CD4-positive, alpha-beta T cell treated with Interleukin-6 for 4 hours (primary cell): ENCODE data around the gene UST.

Source experiments
- DNase-seq: peaks from one replicate; pipeline ENCODE4 v3.0.0-alpha.2; 2020; ENCODE audit warnings: mixed read lengths

UST gene

DNA sequence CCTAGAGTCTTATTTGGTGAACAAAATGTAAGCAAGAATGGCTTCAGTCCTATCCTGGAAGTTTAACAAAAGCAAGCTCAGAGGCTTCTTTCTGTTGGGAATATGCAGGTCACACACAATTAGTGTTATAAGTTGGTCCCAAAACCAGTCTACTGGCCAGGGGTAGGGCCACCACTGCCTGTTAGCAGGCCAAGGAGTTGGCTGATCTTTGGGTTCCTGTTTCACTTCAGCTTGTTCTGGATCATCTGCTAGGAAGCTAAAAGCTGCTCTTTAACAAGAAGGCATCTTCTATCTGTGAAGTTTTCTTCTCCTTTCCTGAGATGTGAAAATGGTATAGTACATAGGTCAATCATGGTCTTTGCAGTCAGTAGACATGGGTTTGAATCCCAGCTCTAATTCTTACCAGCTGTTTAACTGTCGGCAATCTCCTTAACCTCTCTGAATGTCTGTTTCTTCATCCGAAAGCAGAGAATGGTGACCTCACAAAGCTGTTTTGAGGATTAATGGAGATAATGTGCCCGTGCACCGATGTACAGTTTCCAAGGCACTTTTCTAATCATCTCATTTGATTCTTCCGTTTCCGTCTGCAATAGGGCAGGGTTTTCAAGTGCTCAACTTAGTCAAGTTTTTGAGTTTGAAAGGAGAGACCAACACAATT is 299.5 kb downstream of the UST start:
- DNase-seq, result no peak

DNA sequence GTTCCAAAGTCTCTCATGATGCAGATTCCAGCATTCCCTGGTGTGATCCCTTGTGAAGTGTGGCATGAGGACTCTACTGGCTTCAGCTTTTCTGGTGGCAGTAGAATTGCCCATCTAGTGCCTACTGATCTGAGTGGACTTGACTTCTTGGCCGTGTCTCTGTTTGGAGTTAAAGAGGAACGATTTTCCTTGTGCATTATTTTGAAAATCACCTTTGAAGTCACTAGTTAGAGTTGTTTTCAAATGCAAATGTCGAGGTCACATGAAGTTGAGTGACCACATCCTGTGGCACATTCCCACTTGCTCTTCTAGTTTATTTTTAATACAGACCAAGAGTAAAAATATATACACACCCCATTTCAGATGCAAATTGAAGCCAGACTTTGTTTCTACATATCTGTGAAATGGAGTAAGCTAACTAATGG is 300.0 kb downstream of the UST start:
- DNase-seq, result no peak

GRCh38 chr6:149049230-149049629 is 302.4 kb downstream of the UST start:
- no peak for DNase-seq

DNA sequence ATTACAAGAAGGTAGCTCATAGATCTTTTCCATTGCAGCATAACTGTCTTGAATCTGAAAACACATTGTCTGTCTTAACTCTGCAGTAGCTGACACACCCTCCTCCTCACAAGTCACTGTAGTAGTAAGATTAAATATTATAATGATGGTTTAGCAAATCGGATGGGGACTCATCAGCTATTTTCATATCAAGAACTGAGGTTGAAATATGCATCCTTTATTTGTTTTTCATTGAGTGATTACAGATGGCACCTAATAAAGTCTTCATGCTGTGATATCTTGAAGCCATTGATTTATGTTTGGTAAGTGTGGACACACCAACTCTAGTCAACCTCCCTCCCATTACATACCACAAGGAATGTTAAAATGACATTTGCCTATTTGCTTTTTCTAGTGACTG is 303.3 kb downstream of the UST start:
- DNase-seq, result no peak

DNA sequence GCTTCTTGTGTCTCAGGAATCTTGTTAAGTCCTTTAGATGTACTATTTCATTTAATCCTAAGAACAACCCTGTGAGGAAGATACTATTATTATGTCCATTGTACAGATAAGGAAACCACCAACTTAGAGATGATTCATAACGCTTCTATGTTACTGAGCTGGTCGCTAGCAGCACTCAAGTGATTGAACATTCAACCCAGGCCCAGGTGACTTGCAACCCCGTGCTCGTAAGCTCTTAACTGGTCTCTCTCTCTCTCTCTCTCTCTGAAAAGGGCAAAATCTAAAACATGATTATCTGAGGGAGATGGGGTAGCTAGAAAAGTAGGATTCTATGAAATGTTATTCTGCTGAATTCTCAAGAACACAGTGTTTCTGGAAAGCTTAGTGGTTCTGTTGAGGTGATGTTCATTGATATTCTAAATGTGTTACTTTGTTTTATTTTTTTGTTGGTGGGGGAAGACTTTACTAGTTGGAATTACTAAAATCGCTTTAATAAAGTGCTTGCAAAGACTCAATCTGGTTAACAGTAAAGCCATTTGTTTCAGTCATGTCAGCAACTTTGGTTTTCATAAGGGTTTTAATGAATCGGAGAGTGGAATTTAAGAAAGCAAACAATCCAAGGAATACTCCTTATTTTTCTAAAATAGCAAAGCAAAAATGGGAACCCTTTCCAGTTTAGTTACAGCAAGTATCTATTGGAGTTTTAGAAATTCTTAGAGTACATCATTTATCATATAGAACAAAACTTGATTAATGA is 305.7 kb downstream of the UST start:
- no peak for DNase-seq

- no peak for DNase-seq
These were observed 307.2 kb downstream of the UST start for GRCh38 chr6:149053848-149054558.

DNA sequence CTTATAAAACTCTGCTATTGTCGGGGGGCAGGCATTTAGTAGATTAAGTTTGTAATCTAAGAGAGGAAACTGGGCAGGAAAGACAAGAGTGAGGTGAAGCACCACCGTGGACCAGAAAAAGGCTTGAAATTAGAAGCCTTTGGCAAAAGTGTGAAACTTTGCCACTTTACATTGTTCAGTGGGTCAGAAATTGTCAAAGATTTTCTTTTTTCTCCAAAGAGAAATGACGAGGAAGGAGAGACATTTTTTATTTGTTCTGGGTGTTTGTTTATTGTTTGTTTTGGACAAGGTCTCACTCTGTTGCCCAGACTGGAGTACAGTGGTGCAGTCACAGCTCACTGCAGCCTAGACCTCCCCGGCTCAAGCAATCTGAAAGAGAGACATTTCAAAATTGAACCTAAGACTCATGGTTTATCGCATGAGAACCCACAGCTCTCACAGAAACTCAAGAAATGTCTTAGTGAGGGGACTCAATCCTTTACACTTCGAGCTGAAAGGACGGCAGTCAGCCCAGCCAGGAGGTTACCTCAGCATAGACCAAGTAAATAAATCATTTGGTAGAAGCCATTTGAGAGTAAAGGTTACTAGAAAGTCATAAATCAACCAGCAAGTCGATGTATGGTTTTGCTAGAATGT is 307.8 kb downstream of the UST start:
- no peak for DNase-seq

DNA sequence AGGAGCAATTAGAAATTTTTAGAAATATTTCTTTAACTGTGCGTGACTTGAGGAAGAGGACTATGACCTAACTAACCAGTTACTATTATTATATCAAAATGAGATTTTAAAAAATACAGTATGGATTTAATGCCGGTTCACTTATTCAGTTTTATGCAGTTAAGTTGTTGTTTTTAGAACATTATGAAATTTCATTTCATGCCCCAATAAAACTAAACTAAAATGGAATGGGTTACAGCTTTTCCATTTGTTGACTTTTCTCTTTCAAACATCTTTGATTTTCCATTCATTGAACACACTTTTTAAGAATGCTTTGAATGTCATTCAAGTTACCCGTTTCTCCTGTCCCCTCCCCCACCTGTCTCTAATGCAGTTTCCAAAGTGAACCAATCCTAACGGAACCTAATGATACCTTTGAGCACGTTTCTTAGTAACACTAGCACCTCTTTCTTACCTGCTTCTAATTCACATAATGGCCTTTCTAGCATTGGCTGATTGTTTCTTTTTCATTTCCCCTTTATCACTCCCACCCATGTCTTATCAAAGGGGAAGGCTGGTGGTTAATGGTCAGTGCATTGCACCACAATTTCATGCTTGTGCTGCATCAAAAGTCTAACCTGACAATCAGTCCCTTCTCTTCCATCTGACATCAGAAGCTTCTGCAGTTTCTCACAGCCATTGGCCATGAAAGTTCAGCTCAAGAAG is 308.5 kb downstream of the UST start:
- no peak for DNase-seq

DNA sequence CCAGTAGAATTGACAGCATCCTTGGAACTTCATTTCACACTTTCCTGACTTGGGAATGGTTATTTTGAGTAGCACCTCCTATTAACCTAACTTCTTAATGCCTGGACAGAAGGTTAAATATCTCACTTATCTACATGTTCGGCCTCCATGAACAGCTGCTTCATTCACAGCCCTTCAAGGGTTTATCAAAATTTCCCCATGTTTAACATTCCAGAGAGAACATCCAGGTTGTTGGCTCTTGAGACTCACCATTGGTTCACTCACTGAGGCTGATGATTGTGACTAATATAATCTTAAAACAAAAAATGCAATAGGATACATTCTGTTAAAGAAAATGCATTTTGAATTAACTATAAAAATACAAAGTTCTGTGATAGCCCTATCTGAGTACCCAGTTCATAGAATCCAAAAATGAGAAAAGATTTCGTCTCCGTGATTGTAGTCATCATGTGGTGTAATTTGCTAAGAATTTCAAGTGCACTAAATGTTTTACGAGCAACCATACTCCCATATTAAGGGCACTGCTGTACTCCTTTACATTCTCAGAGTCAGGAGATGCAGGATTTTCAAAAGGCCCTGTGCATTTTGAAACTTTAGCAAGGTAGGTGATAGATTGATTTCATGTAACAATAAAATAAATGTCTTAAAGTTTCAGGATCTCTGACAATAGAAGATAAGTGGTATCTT is 310.1 kb downstream of the UST start:
- DNase-seq, result no peak

DNA sequence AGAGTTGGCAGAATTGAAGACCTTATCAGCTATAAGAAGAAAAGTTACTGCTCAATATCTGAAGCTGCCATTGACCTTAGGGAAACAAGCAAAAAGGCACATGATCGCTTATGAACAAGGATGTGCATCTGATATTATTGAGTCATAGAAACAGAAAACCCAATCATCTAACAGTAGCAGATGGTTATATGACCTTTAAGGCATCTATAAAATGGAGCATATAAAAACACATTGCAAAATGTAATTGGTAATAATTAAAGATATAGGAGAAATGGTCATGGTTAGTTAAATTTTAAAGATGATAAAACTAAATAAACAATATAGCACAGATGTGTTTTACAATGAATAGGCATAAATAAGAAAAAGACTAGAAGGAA is 310.6 kb downstream of the UST start:
- DNase-seq, result no peak

DNA sequence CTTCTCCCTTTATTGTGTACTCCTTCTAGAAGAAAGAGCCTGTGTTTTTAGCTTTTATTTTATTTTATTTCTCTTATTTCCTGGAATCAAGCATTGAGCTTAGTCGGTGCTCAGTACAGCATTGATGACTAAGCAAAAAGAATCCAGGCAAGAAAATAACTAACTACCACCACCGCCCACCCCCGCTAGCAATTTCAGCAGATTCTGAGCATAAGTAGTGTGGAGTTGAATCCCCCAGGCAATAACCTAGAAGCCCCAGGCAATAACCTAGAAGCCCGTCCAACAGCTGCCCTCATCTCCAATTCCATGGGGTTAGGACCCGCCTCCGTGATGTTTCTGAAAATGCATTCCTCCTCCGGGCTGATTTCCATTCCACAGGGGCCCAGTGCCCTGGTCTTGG is 312.7 kb downstream of the UST start:
- DNase-seq, result no peak

- peak; percentile 69 for DNase-seq
These were observed 313.6 kb downstream of the UST start for GRCh38 chr6:149060300-149060984.

DNA sequence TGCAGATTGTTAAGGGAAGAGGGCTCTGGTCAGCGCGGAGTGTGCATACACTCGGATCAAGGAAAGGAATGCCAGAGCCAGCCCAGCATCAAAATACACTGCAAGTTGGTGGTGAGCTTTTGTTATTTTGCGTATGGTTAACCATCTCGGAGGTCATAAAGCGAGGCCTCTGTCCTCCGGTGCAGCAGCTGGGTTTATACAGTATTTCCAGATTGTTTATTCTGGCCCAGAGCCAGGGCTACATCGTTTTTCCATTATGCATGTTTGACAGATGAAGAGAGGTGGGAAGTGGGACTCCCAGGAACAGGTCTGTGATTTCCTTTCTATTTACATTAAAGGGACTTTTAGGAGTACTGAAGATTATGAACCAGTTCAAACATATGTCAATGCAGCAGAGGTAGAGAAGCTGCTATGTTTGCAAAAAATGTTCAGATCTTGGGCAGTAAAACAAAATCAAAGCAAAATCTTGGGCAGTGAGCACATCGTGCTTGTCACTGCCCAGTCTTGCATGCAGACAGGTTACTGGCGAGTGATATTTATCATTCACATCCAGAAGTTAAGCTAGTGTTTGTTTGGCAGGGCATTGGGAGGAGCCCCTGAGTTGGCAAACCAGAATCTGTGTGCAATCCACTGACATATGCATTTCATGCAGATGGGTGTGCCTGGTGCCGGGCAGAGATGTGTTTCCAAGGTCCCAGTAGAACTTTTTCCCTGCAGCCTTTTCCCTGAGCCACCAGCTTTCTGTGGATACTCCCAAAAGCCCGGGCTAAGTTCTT is 314.3 kb downstream of the UST start:
- DNase-seq, result no peak

DNA sequence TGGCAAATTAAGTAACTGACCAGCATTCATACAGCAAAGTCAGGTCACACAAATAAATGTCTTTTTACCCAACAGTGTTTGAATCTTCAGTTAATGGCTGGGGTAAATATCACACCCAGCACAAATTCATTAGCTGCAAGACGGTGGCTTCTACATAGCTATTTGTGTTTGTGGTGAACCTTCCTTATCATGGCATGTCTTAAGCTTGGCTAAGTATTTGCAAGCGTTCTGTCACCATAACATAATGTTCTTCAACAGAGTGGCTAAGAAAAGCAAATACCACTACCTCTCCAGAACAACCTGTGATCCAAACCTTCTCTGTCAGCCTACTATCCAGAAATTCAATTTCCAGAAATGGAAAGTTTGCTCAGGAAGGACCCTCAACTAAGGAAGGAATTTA is 315.1 kb downstream of the UST start:
- DNase-seq, result no peak

DNA sequence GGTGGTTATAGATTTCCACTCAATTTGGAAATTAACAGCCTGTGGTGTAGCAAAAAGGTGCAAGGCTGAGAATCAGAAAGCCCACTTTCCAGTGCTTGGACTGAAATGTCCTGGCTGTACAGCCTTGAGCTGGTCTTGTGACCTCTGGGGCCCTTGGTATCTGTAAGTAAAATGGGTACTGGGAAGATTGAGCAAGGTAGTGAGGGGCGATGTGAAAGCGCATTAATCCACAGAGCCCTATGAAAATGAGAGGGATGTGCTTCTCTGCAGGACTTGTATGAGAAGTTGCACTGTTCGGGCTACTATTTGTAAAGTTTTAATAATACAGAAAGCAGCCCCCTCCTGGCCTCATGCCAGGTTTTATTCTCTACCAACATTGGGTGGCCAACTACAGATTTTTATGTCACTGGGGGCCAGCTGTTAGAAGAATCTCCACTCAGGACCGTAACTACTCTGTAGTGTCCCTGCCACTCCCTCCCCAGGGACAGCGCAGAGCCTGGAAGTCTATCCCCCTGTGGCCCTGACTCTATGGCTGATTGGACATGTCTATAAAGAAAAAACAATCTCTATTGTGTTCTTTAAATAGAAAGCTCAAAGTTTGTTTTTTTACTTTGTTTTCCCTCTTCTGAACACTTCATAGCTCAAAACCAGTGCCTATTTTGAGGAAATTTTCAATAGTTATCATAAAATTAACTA is 316.0 kb downstream of the UST start:
- DNase-seq, result no peak

- no peak for DNase-seq
These were observed 316.6 kb downstream of the UST start for GRCh38 chr6:149063468-149063867.

DNA sequence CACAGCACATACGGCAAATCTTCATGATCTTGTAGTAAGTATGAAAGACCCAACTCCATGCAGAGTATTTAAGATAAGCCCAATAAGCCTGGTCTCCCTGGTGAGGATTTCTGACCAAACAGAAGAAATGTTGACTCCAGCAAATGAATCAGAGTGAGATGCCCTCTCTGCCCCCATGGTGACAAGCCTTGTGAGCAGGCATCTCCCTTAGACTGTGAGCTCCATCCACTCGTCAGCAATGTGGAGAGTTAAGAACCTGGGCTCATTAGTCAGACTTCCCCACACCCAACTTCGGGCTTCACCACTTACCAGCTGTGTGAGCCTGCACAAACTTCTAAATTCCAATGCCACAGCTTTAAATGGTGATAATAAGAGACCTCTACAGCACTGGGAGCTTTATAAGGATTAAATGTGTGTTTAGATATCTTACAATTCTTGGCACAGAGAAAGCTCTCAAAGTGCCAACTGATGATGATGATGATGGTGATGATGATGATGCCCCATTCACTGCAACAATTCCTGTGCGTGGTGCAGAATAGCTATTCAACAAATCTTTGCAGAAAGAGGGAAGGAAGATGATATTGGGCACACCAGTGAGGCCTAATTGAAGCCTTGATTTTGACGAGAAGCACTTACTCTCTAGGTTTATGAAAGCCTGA is 317.3 kb downstream of the UST start:
- no peak for DNase-seq

GRCh38 chr6:149064660-149065015 is 317.8 kb downstream of the UST start:
- no peak for DNase-seq

- DNase-seq, result no peak
These were observed 318.3 kb downstream of the UST start for GRCh38 chr6:149065121-149065520.
